GM12891 (cell line): Measurements from ENCODE around the gene HLX.

ENCODE experiments used
- POLR2A ChIP-seq: IDR thresholded peaks from 2 replicates; pipeline ENCODE4 v1.6.1; 2011; ENCODE audit warnings: low read depth, low read length, control low read depth
- POLR2AphosphoS5 ChIP-seq: IDR thresholded peaks from 2 replicates; pipeline ENCODE4 v1.6.1; 2011; ENCODE audit warnings: low read depth, low read length, control low read depth
- SPI1 ChIP-seq: IDR thresholded peaks from 2 replicates; pipeline ENCODE4 v1.6.1; 2011; ENCODE audit warnings: low read depth, low read length, control low read depth

DNA sequence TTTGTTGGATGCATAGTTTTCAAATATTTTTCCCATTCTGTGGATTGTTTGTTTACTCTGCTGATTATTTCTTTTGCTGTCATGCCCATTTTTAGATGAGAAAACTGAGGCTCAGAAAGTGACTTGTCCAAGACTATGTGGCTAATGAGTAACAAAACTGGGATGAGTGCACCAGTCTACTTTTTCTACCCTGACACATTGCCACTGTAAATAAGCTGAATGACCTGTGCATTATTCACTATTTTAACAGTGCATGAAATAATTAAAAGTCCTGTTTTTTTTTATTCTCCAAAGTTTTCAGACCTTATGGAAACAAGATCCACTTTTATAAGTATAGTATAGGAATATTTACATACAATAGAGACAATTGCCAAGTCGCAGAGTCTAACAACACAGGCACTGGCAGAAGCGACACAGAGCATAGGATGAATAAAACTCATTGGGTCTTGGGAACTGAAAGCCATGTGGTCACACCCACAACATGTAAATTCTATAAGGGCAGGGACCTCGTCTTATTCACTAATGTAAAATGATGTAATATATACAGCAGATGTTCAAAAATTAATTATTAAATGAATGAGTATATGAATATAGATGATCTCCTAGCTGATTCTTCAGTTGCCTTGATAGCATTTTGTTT lies 45.2 kb downstream of the HLX start:
- no peak for TF ChIP-seq POLR2AphosphoS5
- TF ChIP-seq POLR2A = no peak
- no peak for TF ChIP-seq SPI1
